ENCODE data around the gene SELENOO. TPM values are rescaled to one million over a fixed set of nuclear protein-coding genes. Genes with fewer than 3 reads are reported as not detected.

Gene SELENOO
- total RNA-seq, 1 experiment from 2014 or later, result 28.6 TPM

GRCh38 chr22:50169181-50169759 is 31.5 kb upstream of the SELENOO start:
- peaks cover 48% of the 10 kb centered on the region for H3K27me3 Mint-ChIP-seq (ENCODE audit: unreplicated experiment)
- BruUV-seq (replicated peaks), result no TSS peak
- no peaks in the 10 kb centered on the region for H3K9me3 Mint-ChIP-seq (ENCODE audit: low read depth, unreplicated experiment)
- CTCF ChIA-PET, result no interaction called here
- H3K4me1 Mint-ChIP-seq (ENCODE audit: low read depth, unreplicated experiment), result no peaks in the 10 kb centered on the region
- DNase-seq, result no peak
- peak overlapping the region; percentile 69 for H3K4me3 Mint-ChIP-seq (ENCODE audit: low read depth, unreplicated experiment)
- intact Hi-C loops (cut with micrococcal nuclease; ENCODE audit: unreplicated experiment), result no loop called here
- H3K36me3 Mint-ChIP-seq (ENCODE audit: insufficient read depth, unreplicated experiment), result peaks cover 21% of the 10 kb centered on the region
- TF ChIP-seq CTCF (IDR thresholded peaks at IDR 0.05; ENCODE audit: unreplicated experiment), result no peak
- H3K27ac Mint-ChIP-seq (ENCODE audit: unreplicated experiment), result no peak overlapping the region

- Mint-ChIP-seq H3K4me1 (ENCODE audit: low read depth, unreplicated experiment) (no peaks in the 10 kb centered on the region), H3K27ac (ENCODE audit: unreplicated experiment) (no peak overlapping the region), H3K27me3 (ENCODE audit: unreplicated experiment) (peaks cover 48% of the 10 kb centered on the region), H3K4me3 (ENCODE audit: low read depth, unreplicated experiment) (peak overlapping the region; percentile 69), H3K36me3 (ENCODE audit: insufficient read depth, unreplicated experiment) (peaks cover 21% of the 10 kb centered on the region), H3K9me3 (ENCODE audit: low read depth, unreplicated experiment) (no peaks in the 10 kb centered on the region)
- CTCF ChIA-PET, result no interaction called here
- intact Hi-C loops (cut with micrococcal nuclease; ENCODE audit: unreplicated experiment), result no loop called here
- no peak for DNase-seq
- TF ChIP-seq CTCF (IDR thresholded peaks at IDR 0.05; ENCODE audit: unreplicated experiment), result no peak
- BruUV-seq (replicated peaks), result no TSS peak
Measured at GRCh38 chr22:50169774-50170341, 31.0 kb upstream of the SELENOO start.

- H3K9me3 Mint-ChIP-seq (ENCODE audit: low read depth, unreplicated experiment), result no peaks in the 10 kb centered on the region
- no peak for DNase-seq
- H3K27me3 Mint-ChIP-seq (ENCODE audit: unreplicated experiment), result peaks cover 48% of the 10 kb centered on the region
- intact Hi-C loops (cut with micrococcal nuclease; ENCODE audit: unreplicated experiment), result no loop called here
- H3K4me1 Mint-ChIP-seq (ENCODE audit: low read depth, unreplicated experiment), result no peaks in the 10 kb centered on the region
- CTCF ChIA-PET, result interaction anchor here (0.6 kb wide), 1 partner anchor 18 kb away, joined by 7 read pairs; no protein-coding TSS in a partner anchor
- H3K4me3 Mint-ChIP-seq (ENCODE audit: low read depth, unreplicated experiment), result peak within 1 kb of the TSS; percentile 69
- peak within 1 kb of the TSS; percentile 43 for H3K27ac Mint-ChIP-seq (ENCODE audit: unreplicated experiment)
- H3K36me3 Mint-ChIP-seq (ENCODE audit: insufficient read depth, unreplicated experiment), result peaks cover 21% of the 10 kb centered on the region
- no peak for TF ChIP-seq CTCF (IDR thresholded peaks at IDR 0.05; ENCODE audit: unreplicated experiment)
- no TSS peak for BruUV-seq (replicated peaks)
Measured at GRCh38 chr22:50170453-50171318, 30.1 kb upstream of the SELENOO start, which contains the start of gene PANX2. PANX2 (plus strand) TSS chr22:50170731; CDS start chr22:50170731, 0 bp downstream.

- peaks cover 18% of the 10 kb centered on the region for H3K36me3 Mint-ChIP-seq (ENCODE audit: insufficient read depth, unreplicated experiment)
- H3K27me3 Mint-ChIP-seq (ENCODE audit: unreplicated experiment), result peaks cover 48% of the 10 kb centered on the region
- no peak for TF ChIP-seq CTCF (IDR thresholded peaks at IDR 0.05; ENCODE audit: unreplicated experiment)
- intact Hi-C loops (cut with micrococcal nuclease; ENCODE audit: unreplicated experiment), result no loop called here
- peak overlapping the region; percentile 43 for H3K27ac Mint-ChIP-seq (ENCODE audit: unreplicated experiment)
- CTCF ChIA-PET, result no interaction called here
- DNase-seq, result no peak
- no peaks in the 10 kb centered on the region for H3K4me1 Mint-ChIP-seq (ENCODE audit: low read depth, unreplicated experiment)
- BruUV-seq (replicated peaks), result no TSS peak
- peak overlapping the region; percentile 65 for H3K4me3 Mint-ChIP-seq (ENCODE audit: low read depth, unreplicated experiment)
- H3K9me3 Mint-ChIP-seq (ENCODE audit: low read depth, unreplicated experiment), result no peaks in the 10 kb centered on the region
Measured at GRCh38 chr22:50171319-50171964, 29.4 kb upstream of the SELENOO start.

Measured in Calu3 (cell line).